Smooth muscle cell (in vitro differentiated cells): Measurements from ENCODE around the gene HOXA1. TPM values are rescaled to one million over a fixed set of nuclear protein-coding genes. Genes with fewer than 3 reads are reported as not detected.
A peak's percentile ranks its signal among the peaks of the same experiment; 100 is the strongest.

Experiments
- DNase-seq: peaks from one replicate; lab custom pipeline; 2025; ENCODE audit not compliant: unreplicated experiment; lab: John Stamatoyannopoulos, UW
- H2AFZ ChIP-seq: fragments of 200-600 bp; sonication (generic); 2 replicates; pipeline ENCODE4 v1.6.0; 2016; ENCODE audit warnings: antibody characterized with exemption, low read depth, mild to moderate bottlenecking
- H3F3A ChIP-seq: fragments of 200-600 bp; sonication (generic); 2 replicates; pipeline ENCODE4 v1.6.0; 2017; ENCODE audit warnings: antibody characterized with exemption, low read depth
- H3K27ac ChIP-seq: fragments of 200-600 bp; sonication (generic); 2 replicates; pipeline ENCODE4 v1.5.1; 2016; ENCODE audit warnings: low read depth, mild to moderate bottlenecking
- H3K27me3 ChIP-seq: fragments of 200-600 bp; sonication (generic); 2 replicates; pipeline ENCODE4 v1.6.1; 2016; ENCODE audit warnings: low read depth, mild to moderate bottlenecking
- H3K36me3 ChIP-seq: fragments of 200-600 bp; sonication (generic); 2 replicates; pipeline ENCODE4 v1.5.1; 2016; ENCODE audit warnings: low read depth
- H3K4me1 ChIP-seq: fragments of 200-600 bp; sonication (generic); 2 replicates; pipeline ENCODE4 v1.5.1; 2016; ENCODE audit warnings: low read depth
- H3K4me2 ChIP-seq: fragments of 200-600 bp; sonication (generic); 2 replicates; pipeline ENCODE4 v1.6.0; 2016; ENCODE audit warnings: mild to moderate bottlenecking
- H3K4me3 ChIP-seq: fragments of 200-600 bp; sonication (generic); 2 replicates; pipeline ENCODE4 v1.5.1; 2016; ENCODE audit warnings: mild to moderate bottlenecking
- H3K79me2 ChIP-seq: fragments of 200-600 bp; sonication (generic); 2 replicates; pipeline ENCODE4 v1.6.0; 2016; ENCODE audit warnings: low read depth, mild to moderate bottlenecking
- H3K9ac ChIP-seq: fragments of 200-600 bp; sonication (generic); 2 replicates; pipeline ENCODE4 v1.6.0; 2016; ENCODE audit warnings: low read depth
- H3K9me3 ChIP-seq: fragments of 200-600 bp; sonication (generic); replicated peaks from 2 replicates; pipeline ENCODE4 v1.5.1; 2016; ENCODE audit warnings: low read depth
- H4K20me1 ChIP-seq: fragments of 200-600 bp; sonication (generic); 2 replicates; pipeline ENCODE4 v1.6.0; 2016; ENCODE audit warnings: low read depth
- CTCF ChIP-seq: fragments of 200-600 bp; sonication (generic); IDR thresholded peaks from 2 replicates; pipeline ENCODE4 v1.5.1; 2017; ENCODE audit warnings: borderline replicate concordance, mild to moderate bottlenecking, antibody characterized with exemption; ENCODE audit not compliant: insufficient read depth, poor library complexity, severe bottlenecking
- WGBS: methylation state at CpG from one replicate; pipeline ENCODE4 v1.1.7; 2016; ENCODE audit warnings: low lambda C conversion rate; 5-methylcytosine and 5-hydroxymethylcytosine counted together
- polyA plus RNA-seq: library from polyadenylated mRNA; unstranded; fragments of >200 nt; fragmentation: Nextera tagmentation; extraction: Ambion mirVana; gene quantifications from 2 replicates; pipeline ENCODE4 v1.2.1, GENCODE V29; 2016
- total RNA-seq: library from RNA; depleted of rRNA; stranded (reverse); fragments of >200 nt; gene quantifications from 2 replicates; pipeline ENCODE4 v1.2.3, GENCODE V29; 2014

Gene HOXA1
- total and polyA plus RNA-seq, 2 experiments from 2014 or later = 0.40 TPM; not detected in 1

- no peak for DNase-seq
- H4K20me1 ChIP-seq = no peaks in the 10 kb centered on the region
- peaks cover 100% of the 10 kb centered on the region for H3K27me3 ChIP-seq
- H3F3A ChIP-seq = no peaks in the 10 kb centered on the region
- no peak overlapping the region for H3K27ac ChIP-seq
- H3K9me3 ChIP-seq = no peaks in the 10 kb centered on the region
- H2AFZ ChIP-seq = no peak overlapping the region
- peak overlapping the region; percentile 54 for H3K4me3 ChIP-seq
- H3K36me3 ChIP-seq = no peaks in the 10 kb centered on the region
- H3K4me1 ChIP-seq = peaks cover 7% of the 10 kb centered on the region
- H3K4me2 ChIP-seq = peak overlapping the region; percentile 90
- H3K79me2 ChIP-seq = no peaks in the 10 kb centered on the region
- H3K9ac ChIP-seq = no peak overlapping the region
- TF ChIP-seq CTCF = no peak
- 11% methylated on average over 28 of the region's 30 CpGs for WGBS
These were observed 46.3 kb upstream of the HOXA1 start for GRCh38 chr7:27141923-27142579.

GRCh38 chr7:27141137-27141922 is 45.5 kb upstream of the HOXA1 start:
- Histone ChIP-seq H3K4me2 (peak overlapping the region; percentile 90), H3K36me3 (no peaks in the 10 kb centered on the region), H3K4me1 (peaks cover 7% of the 10 kb centered on the region), H3K27me3 (peaks cover 100% of the 10 kb centered on the region), H3K9ac (no peak overlapping the region), H3K9me3 (no peaks in the 10 kb centered on the region), H4K20me1 (no peaks in the 10 kb centered on the region), H3F3A (no peaks in the 10 kb centered on the region), H3K27ac (no peak overlapping the region), H3K79me2 (no peaks in the 10 kb centered on the region), H2AFZ (no peak overlapping the region), H3K4me3 (no peak overlapping the region)
- no peak for TF ChIP-seq CTCF
- no peak for DNase-seq
- WGBS = 56% methylated on average over 18 of the region's 18 CpGs

- H3K36me3 ChIP-seq = no peaks in the 10 kb centered on the region
- peaks cover 7% of the 10 kb centered on the region for H3K4me1 ChIP-seq
- peak overlapping the region; percentile 83 for H3K4me2 ChIP-seq
- no peaks in the 10 kb centered on the region for H3F3A ChIP-seq
- WGBS = 28% methylated on average over 15 of the region's 15 CpGs
- no peaks in the 10 kb centered on the region for H3K9me3 ChIP-seq
- no peak overlapping the region for H3K9ac ChIP-seq
- DNase-seq = no peak
- no peak overlapping the region for H3K27ac ChIP-seq
- H3K4me3 ChIP-seq = peak overlapping the region; percentile 29
- no peak overlapping the region for H2AFZ ChIP-seq
- H3K79me2 ChIP-seq = no peaks in the 10 kb centered on the region
- H3K27me3 ChIP-seq = peaks cover 100% of the 10 kb centered on the region
- no peak for TF ChIP-seq CTCF
- H4K20me1 ChIP-seq = no peaks in the 10 kb centered on the region
These were observed 44.5 kb upstream of the HOXA1 start for GRCh38 chr7:27140126-27140857.
